K562 (cell line): Measurements from ENCODE around the gene TRPV6. TPM values are rescaled to one million over a fixed set of nuclear protein-coding genes. Genes with fewer than 3 reads are reported as not detected.

ENCODE experiments used
- ATF3 ChIP-seq, 2 experiments: fragments of 450-650 bp in 1 of 2; sonication (generic) in 1 of 2; formaldehyde crosslinking in 1 of 2; IDR thresholded peaks in 1 of 2; conservative IDR thresholded peaks in 1 of 2; 2 replicates each; pipeline versions ENCODE4 v1.6.1 to v1.8.1; 2016 to 2023; ENCODE audit warnings: mild to moderate bottlenecking in 2 of 2, moderate library complexity in 2 of 2, inconsistent platforms in 1 of 2, missing genetic modification reagents in 1 of 2
- CTCF ChIP-seq, 3 experiments: IDR thresholded peaks in 2 of 3; conservative IDR thresholded peaks in 1 of 3; 2 replicates each; pipeline ENCODE4 v1.5.1; 2011 to 2012; ENCODE audit warnings: low read length in 3 of 3, mild to moderate bottlenecking in 3 of 3, control low read depth in 2 of 3, improper control_type of control experiment in 1 of 3, inconsistent platforms in 1 of 3, low read depth in 1 of 3, mixed read lengths in 1 of 3, moderate library complexity in 1 of 3; ENCODE audit not compliant: insufficient read depth in 2 of 3
- GTF2B ChIP-seq: IDR thresholded peaks from 2 replicates; pipeline ENCODE4 v1.6.1; 2011; ENCODE audit not compliant: insufficient read length; ENCODE audit errors: extremely low read depth
- LARP7 ChIP-seq: fragments of 450-650 bp; IDR thresholded peaks from 2 replicates; pipeline ENCODE4 v1.6.1; 2016
- NCOR1 ChIP-seq: fragments of 450-650 bp; IDR thresholded peaks from 2 replicates; pipeline ENCODE4 v1.6.1; 2016; ENCODE audit warnings: mild to moderate bottlenecking, moderate library complexity
- RBM15 ChIP-seq: fragments of 200-400 bp; formaldehyde crosslinking; IDR thresholded peaks from 2 replicates; pipeline ENCODE4 v1.6.1; 2018; ENCODE audit warnings: mild to moderate bottlenecking, low read length, moderate library complexity; ENCODE audit not compliant: insufficient read depth
- SAFB ChIP-seq: fragments of 200-400 bp; formaldehyde crosslinking; IDR thresholded peaks from 2 replicates; pipeline ENCODE4 v1.6.1; 2017; ENCODE audit warnings: low read depth, low read length, borderline replicate concordance
- SRSF3 ChIP-seq: fragments of 200-400 bp; formaldehyde crosslinking; IDR thresholded peaks from 2 replicates; pipeline ENCODE4 v1.6.1; 2016; ENCODE audit warnings: mild to moderate bottlenecking, low read length, moderate library complexity; ENCODE audit not compliant: insufficient read depth
- TCF3 ChIP-seq: sonication (generic); formaldehyde crosslinking; IDR thresholded peaks from 2 replicates; pipeline ENCODE4 v1.4.0; 2020; ENCODE audit warnings: mild to moderate bottlenecking, missing genetic modification reagents
- TRIM25 ChIP-seq: fragments of 450-650 bp; IDR thresholded peaks from 2 replicates; pipeline ENCODE4 v1.7.0; 2016; ENCODE audit warnings: borderline replicate concordance
- XRCC5 ChIP-seq: fragments of 200-400 bp; formaldehyde crosslinking; IDR thresholded peaks from 2 replicates; pipeline ENCODE4 v1.6.1; 2017; ENCODE audit warnings: low read depth, mild to moderate bottlenecking, low read length
- ZNF143 ChIP-seq: sonication (generic); formaldehyde crosslinking; IDR thresholded peaks from 2 replicates; pipeline ENCODE4 v1.9.0; 2022; ENCODE audit warnings: mild to moderate bottlenecking, missing genetic modification reagents
- ZNF232 ChIP-seq: sonication (generic); formaldehyde crosslinking; IDR thresholded peaks from 2 replicates; pipeline ENCODE4 v1.8.0; 2022; ENCODE audit warnings: mild to moderate bottlenecking, missing genetic modification reagents
- ZNF3 ChIP-seq: fragments of 250-450 bp; sonication (Bioruptor Pico); IDR thresholded peaks from 2 replicates; pipeline ENCODE4 v1.5.0; 2021; ENCODE audit warnings: mild to moderate bottlenecking, moderate library complexity
- ZNF778 ChIP-seq: fragments of 450-650 bp; formaldehyde crosslinking; IDR thresholded peaks from 2 replicates; pipeline ENCODE4 v1.4.0; 2020; ENCODE audit warnings: mild to moderate bottlenecking, moderate library complexity
- polyA plus RNA-seq, 8 experiments: library from polyadenylated mRNA; depleted of rRNA in 4 of 8; stranded (reverse) in 5 of 8; unstranded in 3 of 8; fragments of >200 nt; fragmentation: Nextera tagmentation in 2 of 8; fragmentation: Illumina TruSeq in 1 of 8; extraction: Ambion mirVana in 2 of 8; extraction: Trizol in 1 of 8; gene quantifications; 2 replicates each; pipeline versions ENCODE4 v1.2.1 to v1.2.3, GENCODE V29; 2011 to 2014; ENCODE audit warnings: inconsistent platforms in 1 of 8, missing spikeins in 1 of 8
- total RNA-seq, 7 experiments: library from RNA; depleted of rRNA in 6 of 7; stranded (reverse); fragments of >200 nt in 6 of 7; fragmentation: Illumina TruSeq in 2 of 7; extraction: Trizol in 2 of 7; gene quantifications; 2 replicates each; pipeline versions ENCODE4 v1.2.1 to v1.2.3, GENCODE V29; 2011 to 2021; ENCODE audit warnings: low replicate concordance in 1 of 7
- TF ChIP-seq, protein P1 (sequence below): sonication (generic); formaldehyde crosslinking; IDR thresholded peaks from 2 replicates; pipeline ENCODE4 v1.9.0; 2022; ENCODE audit warnings: mild to moderate bottlenecking, missing genetic modification reagents
- TF ChIP-seq, protein P2 (sequence below), 2 experiments: fragments of 450-650 bp in 1 of 2; sonication (generic) in 1 of 2; formaldehyde crosslinking; conservative IDR thresholded peaks; 2 replicates each; pipeline versions ENCODE4 v1.4.0 to v1.8.1; 2020 to 2022; ENCODE audit warnings: mild to moderate bottlenecking in 1 of 2, missing genetic modification reagents in 1 of 2

The TRPV6 gene
- total and polyA plus RNA-seq, 9 of the 15 experiments (the other 6 are each of a cell fraction or from before 2014, with no cell fraction given) = 0.04 to 0.36 (median 0.11) TPM

DNA sequence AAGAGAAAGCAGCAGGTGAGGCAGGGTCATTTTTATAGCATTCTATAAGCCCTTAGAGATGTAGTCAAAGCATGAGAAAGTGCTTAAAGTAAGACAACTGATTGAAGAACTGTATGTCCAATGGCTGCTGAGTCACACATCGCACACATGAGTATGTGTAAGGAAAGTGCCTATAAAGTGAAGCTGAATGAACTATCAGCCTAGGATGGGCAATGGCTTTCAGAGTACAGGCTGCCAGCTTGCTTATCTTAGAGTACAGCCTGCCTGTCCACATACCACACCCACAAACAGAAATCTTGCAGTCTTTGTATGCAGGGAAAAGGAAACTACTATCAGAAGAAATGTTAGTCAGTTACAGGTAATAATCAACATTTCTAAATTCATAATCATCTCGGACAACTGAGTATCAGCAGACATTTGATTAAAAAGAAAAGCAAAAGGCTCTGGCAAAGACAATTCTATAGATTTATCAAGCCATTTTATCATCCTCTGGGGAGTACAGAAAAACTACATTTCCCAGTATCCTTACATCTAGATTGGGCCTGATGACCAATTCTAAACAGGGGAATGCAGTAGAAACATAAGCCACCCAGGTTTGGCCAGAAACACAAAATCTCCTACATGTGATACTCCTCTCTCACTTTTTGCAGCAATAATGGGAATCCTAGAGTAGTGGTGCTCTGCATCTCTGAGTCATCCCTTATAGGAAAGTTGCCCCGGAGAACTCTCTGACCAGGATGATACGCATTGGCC lies 46.9 kb downstream of the TRPV6 start (continued):
- TF ChIP-seq ATF3 (IDR thresholded peaks at IDR 0.05) = 0 out of 2 replicates have a peak, but pooled peaks have one; percentile 20
- TF ChIP-seq ATF3 (CRISPR knock-in tag; conservative IDR thresholded peaks at IDR 0.05) = no peak
- TF ChIP-seq GTF2B = no peak
- TF ChIP-seq ZNF143 (CRISPR knock-in tag) = peak; percentile 79
- TF ChIP-seq ZNF3 (CRISPR knock-in tag) = no peak
- TF ChIP-seq CTCF (IDR thresholded peaks at IDR 0.05 in 2 of 3, conservative IDR thresholded peaks at IDR 0.05 in 1 of 3; ENCODE audit: insufficient read depth in 2 of 3, low read depth in 1 of 3, low read length in 3 of 3) = no peak
- no peak for TF ChIP-seq SAFB
- TF ChIP-seq, protein P1, sequence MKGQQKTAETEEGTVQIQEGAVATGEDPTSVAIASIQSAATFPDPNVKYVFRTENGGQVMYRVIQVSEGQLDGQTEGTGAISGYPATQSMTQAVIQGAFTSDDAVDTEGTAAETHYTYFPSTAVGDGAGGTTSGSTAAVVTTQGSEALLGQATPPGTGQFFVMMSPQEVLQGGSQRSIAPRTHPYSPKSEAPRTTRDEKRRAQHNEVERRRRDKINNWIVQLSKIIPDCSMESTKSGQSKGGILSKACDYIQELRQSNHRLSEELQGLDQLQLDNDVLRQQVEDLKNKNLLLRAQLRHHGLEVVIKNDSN (CRISPR knock-in tag) = no peak
- no peak for TF ChIP-seq SRSF3
- TF ChIP-seq LARP7 = no peak
- no peak for TF ChIP-seq ZNF232 (CRISPR knock-in tag)
- no peak for TF ChIP-seq ZNF778 (CRISPR knock-in tag)
- TF ChIP-seq XRCC5 = no peak
- TF ChIP-seq, protein P2, sequence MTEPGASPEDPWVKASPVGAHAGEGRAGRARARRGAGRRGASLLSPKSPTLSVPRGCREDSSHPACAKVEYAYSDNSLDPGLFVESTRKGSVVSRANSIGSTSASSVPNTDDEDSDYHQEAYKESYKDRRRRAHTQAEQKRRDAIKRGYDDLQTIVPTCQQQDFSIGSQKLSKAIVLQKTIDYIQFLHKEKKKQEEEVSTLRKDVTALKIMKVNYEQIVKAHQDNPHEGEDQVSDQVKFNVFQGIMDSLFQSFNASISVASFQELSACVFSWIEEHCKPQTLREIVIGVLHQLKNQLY (CRISPR knock-in tag; conservative IDR thresholded peaks at IDR 0.05) = no peak
- TF ChIP-seq TRIM25 = no peak
- peak; percentile 70 for TF ChIP-seq NCOR1
- peak; percentile 79 for TF ChIP-seq TCF3
- TF ChIP-seq RBM15 = no peak
